AG20443 (cell line): ENCODE results near the gene FAM163B.

ENCODE experiments used
- DNase-seq: peaks from one replicate; pipeline ENCODE4 v3.0.0; 2012; ENCODE audit warnings: low spot score, mixed read lengths

Gene FAM163B

GRCh38 chr9:133581011-133581410, 28.2 kb downstream of the FAM163B start:
- DNase-seq = no peak

GRCh38 chr9:133580419-133580738, 28.8 kb downstream of the FAM163B start:
- no peak for DNase-seq

- no peak for DNase-seq
Observed at GRCh38 chr9:133579601-133580418, 29.4 kb downstream of the FAM163B start.

GRCh38 chr9:133578524-133579441, 30.4 kb downstream of the FAM163B start:
- DNase-seq = no peak

- no peak for DNase-seq
Observed at GRCh38 chr9:133577737-133578112, 31.5 kb downstream of the FAM163B start.

- DNase-seq = no peak
Observed at GRCh38 chr9:133576875-133577736, 32.1 kb downstream of the FAM163B start.

GRCh38 chr9:133576031-133576874, 32.9 kb downstream of the FAM163B start:
- DNase-seq = no peak

- no peak for DNase-seq
Observed at GRCh38 chr9:133575186-133576030, 33.8 kb downstream of the FAM163B start.

GRCh38 chr9:133574771-133575170, 34.4 kb downstream of the FAM163B start:
- DNase-seq = no peak

GRCh38 chr9:133573791-133574515, 35.2 kb downstream of the FAM163B start:
- no peak for DNase-seq

GRCh38 chr9:133572821-133573361, 36.3 kb downstream of the FAM163B start:
- DNase-seq = peak; percentile 28

GRCh38 chr9:133571896-133572595, 37.1 kb downstream of the FAM163B start:
- no peak for DNase-seq

GRCh38 chr9:133571391-133571890, 37.7 kb downstream of the FAM163B start:
- no peak for DNase-seq

GRCh38 chr9:133570691-133571080, 38.5 kb downstream of the FAM163B start:
- no peak for DNase-seq

GRCh38 chr9:133569891-133570690, 39.1 kb downstream of the FAM163B start:
- DNase-seq = no peak

- DNase-seq = no peak
Observed at GRCh38 chr9:133569121-133569785, 39.9 kb downstream of the FAM163B start.

GRCh38 chr9:133568186-133568585, 41.0 kb downstream of the FAM163B start:
- DNase-seq = no peak
